Endodermal cell (in vitro differentiated cells): ENCODE data around the gene UNC45A. TPM values are rescaled to one million over a fixed set of nuclear protein-coding genes. Genes with fewer than 3 reads are reported as not detected.

Source experiments
- DNase-seq: peaks from one replicate; pipeline ENCODE4 v3.0.0-alpha.2; 2017
- H3K27ac ChIP-seq: 2 replicates; pipeline ENCODE4 v1.5.1; 2013; ENCODE audit warnings: mild to moderate bottlenecking, low read depth, low read length, moderate library complexity
- H3K27me3 ChIP-seq: 2 replicates; pipeline ENCODE4 v1.6.1; 2013; ENCODE audit warnings: mild to moderate bottlenecking, low read length, moderate library complexity; ENCODE audit not compliant: insufficient read depth, control insufficient read depth, poor library complexity, severe bottlenecking
- H3K36me3 ChIP-seq: 2 replicates; pipeline ENCODE4 v1.7.0; 2013; ENCODE audit warnings: mild to moderate bottlenecking, low read length, moderate library complexity; ENCODE audit not compliant: control insufficient read depth, insufficient read depth
- H3K4me1 ChIP-seq: one replicate; pipeline ENCODE4 v1.7.0; 2013; ENCODE audit warnings: low read length; ENCODE audit not compliant: control insufficient read depth, insufficient read depth
- H3K4me3 ChIP-seq: 2 replicates; pipeline ENCODE4 v1.5.1; 2013; ENCODE audit warnings: mild to moderate bottlenecking, low read length, moderate library complexity
- H3K9ac ChIP-seq: 2 replicates; pipeline ENCODE4 v1.6.1; 2013; ENCODE audit warnings: mild to moderate bottlenecking, low read length, moderate library complexity; ENCODE audit not compliant: poor library complexity, severe bottlenecking; ENCODE audit errors: extremely low read depth
- H3K9me3 ChIP-seq: 2 replicates; pipeline ENCODE4 v1.6.1; 2013; ENCODE audit warnings: mild to moderate bottlenecking, low read length, moderate library complexity; ENCODE audit not compliant: control insufficient read depth
- H3K27ac Mint-ChIP-seq: 2 replicates; pipeline ENCODE4 v1.8.0; 2020; ENCODE audit warnings: mixed read lengths
- H3K27me3 Mint-ChIP-seq: 2 replicates; pipeline ENCODE4 v1.8.0; 2021; ENCODE audit warnings: mild to moderate bottlenecking, mixed read lengths; ENCODE audit not compliant: insufficient read depth
- H3K36me3 Mint-ChIP-seq: 2 replicates; pipeline ENCODE4 v1.8.0; 2020; ENCODE audit warnings: low read depth, mixed read lengths
- H3K4me1 Mint-ChIP-seq: 2 replicates; pipeline ENCODE4 v1.8.0; 2020; ENCODE audit warnings: mixed read lengths
- H3K4me3 Mint-ChIP-seq: 2 replicates; pipeline ENCODE4 v1.8.0; 2020; ENCODE audit warnings: mild to moderate bottlenecking, moderate library complexity, mixed read lengths
- H3K9me3 Mint-ChIP-seq: 2 replicates; pipeline ENCODE4 v1.8.0; 2020; ENCODE audit warnings: mild to moderate bottlenecking, mixed read lengths
- CTCF ChIP-seq: fragments of 200-600 bp; sonication (generic); conservative IDR thresholded peaks from 2 replicates; pipeline ENCODE4 v1.5.0; 2021; ENCODE audit warnings: antibody characterized with exemption, mild to moderate bottlenecking
- WGBS, 2 experiments: methylation state at CpG; one replicate each; pipeline versions ENCODE4 v1.1.5 to v1.1.7; 2013; ENCODE audit warnings: missing lambda C conversion rate in 2 of 2, mixed read lengths in 1 of 2; ENCODE audit not compliant: insufficient coverage in 1 of 2, insufficient read length in 1 of 2; 5-methylcytosine and 5-hydroxymethylcytosine counted together
- total RNA-seq, 2 donors: library from RNA; stranded (reverse); fragmentation: NEBNext Ultra II Directional in 1 of 2; extraction: Animal tissue kit (Norgen Biotek cat#: 25700) in 1 of 2; gene quantifications; 2 replicates in 1 of 2; 3 replicates in 1 of 2; pipeline ENCODE4 v1.2.1, GENCODE V29; 2021

The UNC45A gene
- total RNA-seq, 2 donors from 2014 or later, result 92.5 to 96.6 TPM

DNA sequence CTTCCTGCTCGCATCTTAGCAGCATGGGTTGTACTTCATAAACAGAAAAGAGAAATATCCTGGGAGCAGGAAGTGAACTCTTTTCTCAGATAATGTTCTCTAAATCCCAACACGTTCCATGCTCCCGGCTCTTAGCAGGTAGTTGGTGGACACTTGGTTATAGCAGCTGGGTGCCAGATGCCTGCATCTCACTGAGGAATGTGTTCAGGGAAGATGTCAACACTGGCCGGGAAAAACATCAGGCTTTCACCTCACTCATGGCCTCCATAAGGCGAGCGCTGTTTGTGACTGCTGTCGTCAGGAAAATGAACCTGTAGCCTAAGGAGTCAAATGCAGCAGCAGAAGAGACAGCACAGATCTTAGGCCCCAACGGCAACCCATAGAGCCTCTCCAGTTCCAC, 63.7 kb downstream of the UNC45A start:
- TF ChIP-seq CTCF, result no peak
- H3K9me3 ChIP-seq, result no peaks in the 10 kb centered on the region
- no peaks in the 10 kb centered on the region for H3K27me3 ChIP-seq
- H3K9ac ChIP-seq, result no peak overlapping the region
- H3K27me3 Mint-ChIP-seq, result no peaks in the 10 kb centered on the region
- H3K4me3 Mint-ChIP-seq, result no peak overlapping the region
- peak; percentile 77 for DNase-seq
- no peak overlapping the region for H3K27ac ChIP-seq
- H3K36me3 ChIP-seq, result peaks cover 61% of the 10 kb centered on the region
- no peaks in the 10 kb centered on the region for H3K4me1 ChIP-seq
- H3K27ac Mint-ChIP-seq, result peak overlapping the region; percentile 52
- WGBS, 2 experiments, result 93 to 98% methylated on average over 7 to 8 of the region's 8 CpGs
- no peak overlapping the region for H3K4me3 ChIP-seq
- H3K9me3 Mint-ChIP-seq, result peaks cover 2% of the 10 kb centered on the region
- H3K36me3 Mint-ChIP-seq, result peaks cover 54% of the 10 kb centered on the region
- peaks cover 5% of the 10 kb centered on the region for H3K4me1 Mint-ChIP-seq

- Mint-ChIP-seq H3K9me3 (no peaks in the 10 kb centered on the region), H3K36me3 (peaks cover 73% of the 10 kb centered on the region), H3K27ac (no peak overlapping the region), H3K27me3 (no peaks in the 10 kb centered on the region), H3K4me1 (no peaks in the 10 kb centered on the region), H3K4me3 (no peak overlapping the region)
- Histone ChIP-seq H3K27ac (no peak overlapping the region), H3K4me3 (no peak overlapping the region), H3K27me3 (no peaks in the 10 kb centered on the region), H3K4me1 (no peaks in the 10 kb centered on the region), H3K36me3 (peaks cover 80% of the 10 kb centered on the region), H3K9ac (no peak overlapping the region), H3K9me3 (no peaks in the 10 kb centered on the region)
- WGBS, 2 experiments, result 91 to 93% methylated on average over 1 to 3 of the region's 3 CpGs
- TF ChIP-seq CTCF, result no peak
- no peak for DNase-seq
Measured at GRCh38 chr15:91001209-91001608, 66.1 kb downstream of the UNC45A start.

Other genes with a start within 250 kb of the UNC45A start
- 10 to 100 TPM; 29.6 to 34.9 TPM for gene BLM, start 217.9 kb upstream of the UNC45A start, total RNA-seq
- 100 to 1,000 TPM in 1 of 2 donors, 10 to 100 TPM in 1; 96.3 to 108 TPM for gene FURIN, start 66.7 kb upstream of the UNC45A start, total RNA-seq
- gene FES, start 50.8 kb upstream of the UNC45A start, total RNA-seq, result 10 to 100 TPM; 25.9 to 29.9 TPM
- gene MAN2A2, start 32.0 kb upstream of the UNC45A start, total RNA-seq, result 10 to 100 TPM; 41.0 to 62.9 TPM
- 10 to 100 TPM; 15.3 to 21.5 TPM for gene HDDC3, start 2.7 kb upstream of the UNC45A start, total RNA-seq
- gene RCCD1, start 19.6 kb downstream of the UNC45A start, total RNA-seq, result 10 to 100 TPM; 19.8 to 20.9 TPM
- gene PRC1, start 59.2 kb downstream of the UNC45A start, total RNA-seq, result 100 to 1,000 TPM in 1 of 2 donors, 10 to 100 TPM in 1; 67.3 to 127 TPM
- 10 to 100 TPM; 22.4 to 25.0 TPM for gene VPS33B, start 87.3 kb downstream of the UNC45A start, total RNA-seq
- 1 to 10 TPM; 6.5 to 8.8 TPM for gene SV2B, start 165.0 kb downstream of the UNC45A start, total RNA-seq